ENCODE measurements around the gene SNX30. TPM values are rescaled to one million over a fixed set of nuclear protein-coding genes. Genes with fewer than 3 reads are reported as not detected.
"Not testable (repeated sequence)": the region's sequence is repeated elsewhere in the genome, so short reads cannot be mapped to it uniquely, and the experiment has no call there.

Gene SNX30
- total RNA-seq = 1 to 10 TPM; 5.4 TPM

- Mint-ChIP-seq H3K9me3 (no peaks in the 10 kb centered on the region), H3K4me3 (peak within 1 kb of the TSS; percentile 85), H3K27ac (peak within 1 kb of the TSS; percentile 90), H3K4me1 (peaks cover 67% of the 10 kb centered on the region), H3K27me3 (no peaks in the 10 kb centered on the region), H3K36me3 (no peaks in the 10 kb centered on the region)
- peak; percentile 82 for DNase-seq
Measured at GRCh38 chr9:112750016-112750763, at the start of gene SNX30. Gene SNX30 (plus strand): TSS chr9:112750760. CDS start chr9:112751002, 242 bp downstream.

DNA sequence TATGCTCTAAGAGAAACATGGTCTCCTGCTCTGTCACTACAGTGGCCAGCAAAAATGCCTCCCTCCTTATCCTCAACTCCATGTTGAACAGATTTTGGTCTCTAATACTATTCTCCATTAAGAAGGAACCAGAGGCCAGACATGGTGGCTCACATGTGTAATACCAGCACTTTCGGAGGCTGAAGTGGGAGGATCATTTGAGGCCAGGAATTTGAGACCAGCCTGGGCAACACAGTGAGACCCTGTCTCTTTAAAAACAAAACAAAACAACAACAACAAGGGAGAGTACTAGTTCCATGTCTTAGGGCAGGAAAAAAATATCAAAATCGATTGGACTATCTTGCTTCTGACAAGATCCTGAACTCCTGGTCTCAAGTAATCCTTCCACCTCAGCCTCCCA is 47.3 kb upstream of the SNX30 start:
- Mint-ChIP-seq H3K4me3 (no peak overlapping the region), H3K4me1 (peaks cover 26% of the 10 kb centered on the region), H3K36me3 (peaks cover 24% of the 10 kb centered on the region), H3K27me3 (no peaks in the 10 kb centered on the region), H3K9me3 (no peaks in the 10 kb centered on the region), H3K27ac (no peak overlapping the region)
- no peak for DNase-seq

DNA sequence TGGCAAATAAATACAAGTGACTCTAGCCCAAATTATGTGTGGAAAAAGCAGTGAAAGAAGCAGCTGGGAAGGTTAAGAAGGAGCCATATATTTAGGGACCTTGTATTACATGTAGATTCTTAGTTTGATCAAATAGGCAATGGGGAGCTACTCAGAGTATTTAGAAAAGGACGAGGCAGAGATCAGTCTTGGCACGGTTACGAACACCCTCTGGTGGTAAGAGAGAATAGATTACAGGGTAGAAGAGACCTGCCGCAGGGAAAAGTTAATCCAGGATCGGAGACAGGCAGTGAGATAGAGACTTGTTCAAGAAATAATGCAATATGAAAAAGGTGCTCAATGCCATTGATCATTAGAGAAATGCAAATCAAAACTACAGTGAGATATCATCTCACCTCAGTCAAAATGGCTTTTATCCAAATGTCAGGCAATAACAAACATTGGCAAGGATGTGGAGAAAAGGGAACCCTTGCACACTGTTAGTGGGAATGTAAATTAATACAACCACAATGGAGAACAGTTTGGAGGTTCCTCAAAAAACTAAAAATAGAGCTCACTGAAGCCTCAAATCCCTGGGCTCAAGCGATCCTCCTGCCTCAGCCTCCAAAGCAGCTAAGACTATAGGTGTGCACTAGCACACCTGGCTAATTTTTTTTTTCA is 44.7 kb upstream of the SNX30 start:
- H3K27ac Mint-ChIP-seq = no peak overlapping the region
- no peaks in the 10 kb centered on the region for H3K9me3 Mint-ChIP-seq
- no peak for DNase-seq
- H3K4me3 Mint-ChIP-seq = no peak overlapping the region
- peaks cover 20% of the 10 kb centered on the region for H3K36me3 Mint-ChIP-seq
- H3K27me3 Mint-ChIP-seq = no peaks in the 10 kb centered on the region
- H3K4me1 Mint-ChIP-seq = peaks cover 25% of the 10 kb centered on the region

GRCh38 chr9:112711050-112711689 is 39.4 kb upstream of the SNX30 start:
- Mint-ChIP-seq H3K4me3 (no peak overlapping the region), H3K9me3 (no peaks in the 10 kb centered on the region), H3K27ac (no peak overlapping the region), H3K36me3 (peaks cover 28% of the 10 kb centered on the region), H3K27me3 (no peaks in the 10 kb centered on the region), H3K4me1 (peaks cover 37% of the 10 kb centered on the region)
- DNase-seq = no peak

DNA sequence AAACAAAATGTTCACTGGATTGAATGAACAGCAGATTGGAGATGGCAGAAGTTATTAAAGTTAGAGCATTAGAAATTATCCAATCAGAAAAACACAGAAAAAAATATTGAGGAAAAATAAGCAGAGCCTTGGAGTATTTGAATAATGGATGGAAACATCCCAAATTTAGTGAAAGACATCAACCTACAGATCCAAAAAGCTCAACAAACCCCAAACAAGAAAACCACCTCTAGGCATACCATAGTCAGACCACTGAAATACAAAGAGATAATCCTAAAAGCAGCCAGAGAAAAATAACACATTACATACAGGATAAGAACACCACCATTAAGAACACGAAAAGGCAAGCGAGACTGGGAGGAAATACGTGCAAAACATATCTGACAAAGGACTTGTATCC is 37.9 kb upstream of the SNX30 start:
- H3K27ac Mint-ChIP-seq = no peak overlapping the region
- peaks cover 26% of the 10 kb centered on the region for H3K36me3 Mint-ChIP-seq
- no peak overlapping the region for H3K4me3 Mint-ChIP-seq
- H3K4me1 Mint-ChIP-seq = peaks cover 40% of the 10 kb centered on the region
- DNase-seq = no peak
- H3K27me3 Mint-ChIP-seq = no peaks in the 10 kb centered on the region
- no peaks in the 10 kb centered on the region for H3K9me3 Mint-ChIP-seq

- Mint-ChIP-seq H3K27ac (peak within 1 kb of the TSS; percentile 97), H3K9me3 (no peaks in the 10 kb centered on the region), H3K4me3 (peak within 1 kb of the TSS; percentile 99), H3K4me1 (peaks cover 25% of the 10 kb centered on the region), H3K27me3 (no peaks in the 10 kb centered on the region), H3K36me3 (peaks cover 10% of the 10 kb centered on the region)
- DNase-seq = peak; percentile 99
Measured at GRCh38 chr9:112717661-112718331, 32.8 kb upstream of the SNX30 start, which contains the start of gene INIP. Gene INIP (minus strand): TSS chr9:112718117. CDS start chr9:112716485, 1,632 bp downstream.

GRCh38 chr9:112719241-112719691 is 31.3 kb upstream of the SNX30 start:
- Mint-ChIP-seq H3K4me1 (peaks cover 18% of the 10 kb centered on the region), H3K4me3 (no peak overlapping the region), H3K36me3 (peaks cover 2% of the 10 kb centered on the region), H3K9me3 (no peaks in the 10 kb centered on the region), H3K27ac (peak overlapping the region; percentile 72), H3K27me3 (no peaks in the 10 kb centered on the region)
- no peak for DNase-seq

- Mint-ChIP-seq H3K4me3 (no peak overlapping the region), H3K27ac (peak overlapping the region; percentile 72)
- DNase-seq = no peak
Measured at GRCh38 chr9:112719696-112720095, 30.9 kb upstream of the SNX30 start.

GRCh38 chr9:112720113-112720780 is 30.3 kb upstream of the SNX30 start:
- no peak for DNase-seq
- peaks cover 16% of the 10 kb centered on the region for H3K4me1 Mint-ChIP-seq
- H3K27ac Mint-ChIP-seq = no peak overlapping the region
- H3K27me3 Mint-ChIP-seq = no peaks in the 10 kb centered on the region
- H3K4me3 Mint-ChIP-seq = no peak overlapping the region
- no peaks in the 10 kb centered on the region for H3K36me3 Mint-ChIP-seq
- no peaks in the 10 kb centered on the region for H3K9me3 Mint-ChIP-seq

More at GRCh38 chr9:112719696-112720095, 30.9 kb upstream of the SNX30 start:
- Mint-ChIP-seq H3K4me1 (peaks cover 16% of the 10 kb centered on the region), H3K27me3 (no peaks in the 10 kb centered on the region), H3K36me3 (no peaks in the 10 kb centered on the region), H3K9me3 (no peaks in the 10 kb centered on the region)

GRCh38 chr9:112722749-112723148 is 27.8 kb upstream of the SNX30 start:
- not testable (repeated sequence) for DNase-seq, H3K4me3 Mint-ChIP-seq, H3K27me3 Mint-ChIP-seq, H3K27ac Mint-ChIP-seq, H3K4me1 Mint-ChIP-seq, H3K9me3 Mint-ChIP-seq, H3K36me3 Mint-ChIP-seq

DNA sequence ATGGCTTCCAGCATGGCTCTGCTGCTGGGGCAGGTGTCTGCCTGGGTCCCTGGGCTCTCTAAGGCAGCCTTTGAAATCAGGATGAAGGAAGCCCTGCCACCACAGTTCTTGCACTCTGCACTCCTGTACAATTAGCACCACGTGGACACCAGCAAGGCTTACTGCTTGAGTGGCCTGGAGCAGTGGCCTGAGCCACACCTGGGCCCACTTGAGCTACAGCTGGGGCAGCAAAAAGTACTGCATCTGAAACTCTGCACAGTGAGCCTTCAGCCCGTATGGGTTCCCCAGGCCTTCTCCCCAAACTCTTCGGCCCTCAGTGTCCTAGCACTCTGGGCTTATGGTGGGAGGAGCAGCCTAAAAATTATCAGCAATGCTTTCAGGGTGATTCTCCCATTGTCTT is 24.6 kb upstream of the SNX30 start:
- Mint-ChIP-seq H3K36me3 (no peaks in the 10 kb centered on the region), H3K4me3 (no peak overlapping the region), H3K27me3 (no peaks in the 10 kb centered on the region), H3K9me3 (no peaks in the 10 kb centered on the region), H3K4me1 (no peaks in the 10 kb centered on the region), H3K27ac (no peak overlapping the region)
- no peak for DNase-seq

GRCh38 chr9:112726428-112726827 is 24.1 kb upstream of the SNX30 start:
- Mint-ChIP-seq H3K36me3 (no peaks in the 10 kb centered on the region), H3K9me3 (no peaks in the 10 kb centered on the region), H3K27ac (no peak overlapping the region), H3K27me3 (no peaks in the 10 kb centered on the region), H3K4me1 (no peaks in the 10 kb centered on the region), H3K4me3 (no peak overlapping the region)
- DNase-seq = no peak

- Mint-ChIP-seq H3K9me3 (no peaks in the 10 kb centered on the region), H3K4me1 (no peaks in the 10 kb centered on the region), H3K36me3 (no peaks in the 10 kb centered on the region), H3K4me3 (no peak overlapping the region), H3K27me3 (no peaks in the 10 kb centered on the region), H3K27ac (no peak overlapping the region)
- no peak for DNase-seq
Measured at GRCh38 chr9:112728401-112728800, 22.2 kb upstream of the SNX30 start.

DNA sequence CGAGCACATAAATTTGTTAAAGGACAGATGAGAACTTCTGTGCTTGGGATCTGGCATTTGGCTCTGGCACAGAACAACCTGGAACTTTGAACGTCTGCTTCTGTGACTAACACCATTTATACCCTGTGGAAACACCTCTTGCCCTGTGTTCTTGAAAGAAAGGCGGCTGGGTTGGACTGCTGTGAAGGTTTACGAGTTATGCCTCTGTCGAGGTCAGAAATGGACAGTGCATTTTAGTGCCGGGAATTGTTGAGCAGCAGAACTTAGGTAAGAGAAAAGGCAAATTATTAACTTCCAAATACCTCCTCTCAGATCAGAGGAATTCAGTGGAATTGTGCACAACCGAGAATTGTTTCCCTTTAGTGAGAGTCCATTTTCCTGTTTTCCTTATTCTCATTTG is 18.6 kb upstream of the SNX30 start:
- Mint-ChIP-seq H3K27me3 (no peaks in the 10 kb centered on the region), H3K36me3 (no peaks in the 10 kb centered on the region), H3K4me1 (no peaks in the 10 kb centered on the region), H3K27ac (no peak overlapping the region), H3K9me3 (no peaks in the 10 kb centered on the region), H3K4me3 (no peak overlapping the region)
- no peak for DNase-seq
